Heart right ventricle (tissue), 16 donors: ENCODE data around the gene AANAT. TPM values are rescaled to one million over a fixed set of nuclear protein-coding genes. Genes with fewer than 3 reads are reported as not detected.

Experiments used
- ATAC-seq, 8 donors: fragments of 200-7000 bp; cut with Tn5 transposase; one replicate each; pipeline ENCODE4 v1.9.1; 2020; ENCODE audit warnings: mild to moderate bottlenecking in 8 of 8, moderate library complexity in 8 of 8, moderate number of reproducible peaks in 1 of 8
- DNase-seq, 2 donors: peaks; one replicate each; pipeline ENCODE4 v3.0.0-alpha.2; 2020
- H3K27ac ChIP-seq, 10 donors: fragments of 200-600 bp; sonication (generic) in 2 of 10; one replicate each; pipeline versions ENCODE4 v1.5.0 to v1.8.0; 2020 to 2022; ENCODE audit warnings: mild to moderate bottlenecking in 3 of 10
- H3K27me3 ChIP-seq, 7 donors: fragments of 200-600 bp; one replicate each; pipeline ENCODE4 v1.8.0; 2021 to 2022; ENCODE audit warnings: mild to moderate bottlenecking in 2 of 7
- H3K36me3 ChIP-seq, 9 donors: fragments of 200-600 bp; sonication (generic) in 1 of 9; one replicate each; pipeline versions ENCODE4 v1.5.0 to v1.8.0; 2020 to 2022; ENCODE audit warnings: mild to moderate bottlenecking in 2 of 9
- H3K4me1 ChIP-seq, 9 donors: fragments of 200-600 bp; sonication (generic) in 1 of 9; one replicate each; pipeline versions ENCODE4 v1.5.0 to v1.8.0; 2020 to 2022; ENCODE audit warnings: mild to moderate bottlenecking in 4 of 9
- H3K4me3 ChIP-seq, 10 donors: fragments of 200-600 bp; sonication (generic) in 2 of 10; one replicate each; pipeline versions ENCODE4 v1.5.0 to v1.8.0; 2020 to 2022; ENCODE audit warnings: mild to moderate bottlenecking in 7 of 10, moderate library complexity in 2 of 10
- H3K9me3 ChIP-seq, 11 donors: fragments of 200-600 bp in 10 of 11; sonication (generic) in 2 of 11; one replicate each; pipeline versions ENCODE4 v1.5.0 to v1.8.0; 2013 to 2022; ENCODE audit warnings: mild to moderate bottlenecking in 2 of 11, control low read depth in 1 of 11, moderate library complexity in 1 of 11
- WGBS, 2 donors: extraction: QIAGEN DNeasy Blood & Tissue Kit; methylation state at CpG; one replicate each; pipeline ENCODE4 v1.1.7; 2013; ENCODE audit warnings: inconsistent platforms in 1 of 2; 5-methylcytosine and 5-hydroxymethylcytosine counted together
- intact Hi-C, 10 donors: fragments of 100-400 bp; cut with DNase I; formaldehyde crosslinking; loops; one replicate each; pipeline versions ENCODE4 v1.11.1 to v1.14.2; 2022
- polyA plus RNA-seq, 2 donors: library from polyadenylated mRNA; stranded (reverse); fragments of 200-250 nt; gene quantifications; one replicate each; pipeline ENCODE4 v1.2.3, GENCODE V29; 2013
- total RNA-seq, 10 donors: library from RNA; stranded (reverse); fragmentation: NEBNext Ultra II Directional in 3 of 10; extraction: Animal tissue kit (Norgen Biotek cat#: 25700) in 3 of 10; gene quantifications; one replicate each; pipeline versions ENCODE4 v1.2.1 to v1.2.4, GENCODE V29; 2021 to 2023
- TF ChIP-seq, protein P1 (sequence below), 9 donors: fragments of 200-600 bp; sonication (generic) in 2 of 9; IDR thresholded peaks; one replicate each; pipeline versions ENCODE4 v1.5.0 to v1.8.0; 2021 to 2022; ENCODE audit warnings: antibody characterized with exemption in 9 of 9, mild to moderate bottlenecking in 5 of 9, moderate library complexity in 1 of 9
- donor health status: Arrhythmogenic right ventricular cardiomyopathy.
- donor health status: ischemic (EF 13 %, LVEDD 7.1; RV severe dilation, severe dysfunction).
- donor health status: healthy with polysubstance abuse.
- donor health status: DM: no; HTN: yes; CAD: no.
- donor health status: DM: no; HTN: no; CAD: no.
- donor health status: ischemic (EF 25% LVEDD 6.9; RV normal size, moderate dysfunction).
- donor health status: ischemic (EF 25% LVEDD 5.7; RV mildly dilated, moderate dysfunction).
- donor health status: healthy.
- donor health status: DM: yes; HTN: yes; CAD: no.
- donor health status: Ischemic cardiomyopathy.
- donor health status: ischemic (EF 35%, LVEDD 5.7; RV mildly dilated, moderate dysfunction).
- donor health status: nonischemic (EF 11% LVEDD 7.7; RV severe dilation, severe dysfunction).
- donor health status: DM: yes; HTN: yes; CAD: no.
- donor health status: PGD.
- donor health status: ischemic (EF 29% LVEDD 5.4; RV normal size, mild dysfunction).
- donor health status: nonischemic (EF 23%, LVEDD 6.1; RV moderate dilation, normal function).

The AANAT gene
- total and polyA plus RNA-seq, 12 donors, result 0.73 to 0.98 TPM; not detected in 10

DNA sequence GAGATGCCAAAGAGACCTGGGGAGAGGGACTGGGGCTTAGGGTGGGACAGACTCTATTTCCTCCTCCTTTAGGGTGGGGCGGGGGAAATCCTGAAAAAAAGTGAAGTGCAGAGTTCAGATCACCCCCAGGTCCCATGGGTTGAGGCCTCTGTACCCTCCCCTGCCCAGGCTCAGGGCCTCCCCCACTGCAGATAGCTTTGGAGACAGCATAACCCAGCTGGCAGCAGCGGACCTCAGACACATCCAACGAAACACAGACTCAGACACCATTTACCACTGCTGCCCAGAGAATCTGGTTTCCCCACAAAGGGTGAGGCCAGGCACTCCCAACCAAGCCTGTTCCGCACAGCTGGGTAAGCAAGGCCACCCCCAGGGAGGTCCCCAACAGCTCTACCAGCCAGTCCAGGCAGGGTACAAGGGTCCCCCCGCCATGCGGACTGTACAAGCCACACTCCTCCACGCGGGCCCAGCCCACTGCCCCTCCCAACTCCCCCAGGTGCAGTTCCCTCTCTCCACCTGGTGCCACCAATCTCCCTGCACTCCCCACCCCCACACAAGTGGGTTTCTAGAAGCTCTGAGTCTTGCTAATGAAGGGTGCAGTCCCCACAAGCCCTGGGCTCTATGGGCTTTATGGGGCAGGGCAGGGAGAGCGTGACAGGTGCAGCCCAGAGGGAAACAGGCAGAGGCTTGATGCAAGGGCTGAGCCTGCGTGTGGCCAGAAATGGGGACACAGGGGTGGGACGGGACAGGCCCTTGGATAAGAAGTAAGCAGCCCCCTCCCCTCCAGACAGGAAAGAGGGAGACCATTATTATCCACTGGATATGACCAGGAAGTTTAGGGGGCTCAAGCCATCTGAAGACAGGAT is 25.0 kb downstream of the AANAT start:
- TF ChIP-seq, protein P1, sequence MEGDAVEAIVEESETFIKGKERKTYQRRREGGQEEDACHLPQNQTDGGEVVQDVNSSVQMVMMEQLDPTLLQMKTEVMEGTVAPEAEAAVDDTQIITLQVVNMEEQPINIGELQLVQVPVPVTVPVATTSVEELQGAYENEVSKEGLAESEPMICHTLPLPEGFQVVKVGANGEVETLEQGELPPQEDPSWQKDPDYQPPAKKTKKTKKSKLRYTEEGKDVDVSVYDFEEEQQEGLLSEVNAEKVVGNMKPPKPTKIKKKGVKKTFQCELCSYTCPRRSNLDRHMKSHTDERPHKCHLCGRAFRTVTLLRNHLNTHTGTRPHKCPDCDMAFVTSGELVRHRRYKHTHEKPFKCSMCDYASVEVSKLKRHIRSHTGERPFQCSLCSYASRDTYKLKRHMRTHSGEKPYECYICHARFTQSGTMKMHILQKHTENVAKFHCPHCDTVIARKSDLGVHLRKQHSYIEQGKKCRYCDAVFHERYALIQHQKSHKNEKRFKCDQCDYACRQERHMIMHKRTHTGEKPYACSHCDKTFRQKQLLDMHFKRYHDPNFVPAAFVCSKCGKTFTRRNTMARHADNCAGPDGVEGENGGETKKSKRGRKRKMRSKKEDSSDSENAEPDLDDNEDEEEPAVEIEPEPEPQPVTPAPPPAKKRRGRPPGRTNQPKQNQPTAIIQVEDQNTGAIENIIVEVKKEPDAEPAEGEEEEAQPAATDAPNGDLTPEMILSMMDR (IDR thresholded peaks at IDR 0.05), result no peak
- H3K4me3 ChIP-seq, result peak overlapping the region in 6 of 10 donors; percentile 2 to 37 (median 22)

DNA sequence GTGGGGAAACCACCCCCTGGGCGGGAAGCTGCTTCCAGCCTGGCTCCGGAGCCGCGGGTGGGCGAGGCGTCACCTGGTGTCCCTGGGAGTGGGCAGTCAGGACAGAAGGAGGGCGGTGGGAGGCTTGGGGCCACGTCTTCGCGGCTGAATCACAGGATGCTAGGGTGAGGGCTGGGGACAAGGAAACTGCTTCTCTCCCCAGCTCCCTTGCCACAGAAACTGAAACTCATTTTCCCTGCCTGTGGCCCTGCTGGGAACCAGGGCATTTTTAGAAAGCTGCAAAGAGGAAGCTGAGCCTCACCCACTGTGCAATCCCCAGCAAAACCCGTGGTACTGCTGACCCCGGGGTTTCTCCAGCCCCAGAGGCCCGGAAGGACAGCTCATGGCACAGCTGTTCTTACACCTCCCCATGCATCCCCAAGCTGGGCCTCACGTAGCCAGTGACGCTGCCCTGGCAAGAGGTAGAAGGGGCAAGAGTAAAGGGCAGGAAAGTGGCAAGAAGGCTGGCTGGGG is 25.6 kb downstream of the AANAT start:
- no peaks in the 10 kb centered on the region for H3K36me3 ChIP-seq
- peak overlapping the region in 6 of 10 donors; percentile 2 to 37 (median 22) for H3K4me3 ChIP-seq
- peak overlapping the region; percentile 69 to 96 (median 76) for H3K27ac ChIP-seq
- WGBS, 2 donors, result 30 to 31% methylated on average over 15 of the region's 15 CpGs
- H3K4me1 ChIP-seq, result peaks cover 16 to 94% (median 51%) of the 10 kb centered on the region in 9 donors
- peak; percentile 45 to 72 (median 64) for ATAC-seq
- no peaks in the 10 kb centered on the region for H3K27me3 ChIP-seq
- intact Hi-C loops, result no loop called here
- TF ChIP-seq, protein P1 (IDR thresholded peaks at IDR 0.05), result no peak
- DNase-seq, result peak; percentile 61 to 62
- H3K9me3 ChIP-seq, result no peaks in the 10 kb centered on the region

More for the DNA sequence above, 25.0 kb downstream of the AANAT start:
- Histone ChIP-seq H3K36me3 (peaks cover 0 to 6% (median 0%) of the 10 kb centered on the region in 9 donors), H3K9me3 (no peaks in the 10 kb centered on the region), H3K27ac (peak overlapping the region; percentile 53 to 96 (median 76)), H3K27me3 (no peaks in the 10 kb centered on the region), H3K4me1 (peaks cover 9 to 87% (median 44%) of the 10 kb centered on the region in 9 donors)
- DNase-seq (peak in 1 of 2 donors; percentile 28), ATAC-seq (peak in 6 of 8 donors; percentile 11 to 36 (median 20))
- 73 to 79% methylated on average over 11 of the region's 11 CpGs for WGBS, 2 donors
- intact Hi-C loops, result no loop called here

GRCh38 chr17:76493505-76494167 is 26.2 kb downstream of the AANAT start:
- DNase-seq (peak in 1 of 2 donors; percentile 24), ATAC-seq (no peak)
- WGBS, 2 donors, result 73 to 82% methylated on average over 21 of the region's 21 CpGs
- intact Hi-C loops, result no loop called here
- no peaks in the 10 kb centered on the region for H3K27me3 ChIP-seq
- H3K36me3 ChIP-seq, result no peaks in the 10 kb centered on the region
- H3K4me1 ChIP-seq, result peaks cover 20 to 99% (median 56%) of the 10 kb centered on the region in 9 donors
- no peaks in the 10 kb centered on the region for H3K9me3 ChIP-seq
- H3K4me3 ChIP-seq, result peak overlapping the region in 6 of 10 donors; percentile 2 to 37 (median 22)
- H3K27ac ChIP-seq, result peak overlapping the region; percentile 69 to 96 (median 76)
- TF ChIP-seq, protein P1 (IDR thresholded peaks at IDR 0.05), result no peak
